ENCODE data around the gene CTNNA3. TPM values are rescaled to one million over a fixed set of nuclear protein-coding genes. Genes with fewer than 3 reads are reported as not detected.

CTNNA3 gene
- total and polyA plus RNA-seq, 2 donors (not counting 3 experiments of a cell fraction or from before 2014, with no cell fraction given) = not detected

DNA sequence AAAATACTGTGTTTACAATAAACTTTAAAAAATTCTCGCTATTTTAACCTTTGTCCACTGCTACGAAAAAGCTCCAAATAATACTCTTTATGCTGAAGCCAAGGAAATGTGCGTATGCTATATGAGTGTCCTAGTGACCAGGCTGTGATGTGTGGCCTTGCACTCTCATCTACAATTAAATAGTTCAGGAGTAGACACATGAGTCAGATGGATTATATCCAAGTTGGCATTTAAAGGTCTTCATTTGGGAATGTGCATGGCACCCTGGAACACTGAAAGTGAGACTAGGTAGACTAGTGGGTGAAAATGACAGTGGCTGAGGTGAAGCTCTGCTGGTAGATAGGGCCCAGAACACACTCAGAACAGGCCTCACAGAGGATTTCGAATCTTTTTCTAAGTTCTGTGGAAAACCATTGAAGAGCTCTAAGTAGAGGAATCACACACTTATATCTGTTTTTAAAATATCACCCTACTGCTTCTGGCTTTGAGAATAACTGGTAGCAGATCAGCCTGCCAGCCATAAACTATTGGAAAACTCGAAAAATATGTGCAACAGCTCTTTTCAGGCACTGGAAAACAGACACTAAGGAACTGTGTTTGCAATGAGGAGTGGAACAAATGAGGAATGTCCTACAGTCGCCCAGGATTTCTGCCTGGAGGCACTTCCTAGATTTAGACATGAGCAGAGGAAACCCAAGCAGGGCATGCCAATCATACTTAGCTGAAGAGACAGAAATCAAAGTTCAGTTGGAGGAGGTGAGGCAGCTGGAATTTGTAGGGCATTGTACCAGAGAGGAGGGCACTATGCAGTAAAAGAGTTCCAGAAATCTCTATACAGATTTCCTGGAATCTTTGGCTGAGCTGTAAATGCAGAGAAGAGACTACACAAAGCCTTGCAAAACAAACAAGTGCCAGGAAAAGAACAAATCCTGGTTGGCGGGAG, 1374.0 kb downstream of the CTNNA3 start:
- intact Hi-C loops (cut with micrococcal nuclease) = no loop called here
- Histone ChIP-seq H3K27me3 (ENCODE audit: control insufficient read depth in 2 of 2, insufficient read depth in 2 of 2, low read length in 2 of 2) (no peaks in the 10 kb centered on the region), H3K36me3 (ENCODE audit: control insufficient read depth in 2 of 2, extremely low read depth in 1 of 2, insufficient read depth in 2 of 2, low read length in 2 of 2) (no peaks in the 10 kb centered on the region), H3K9me1 (replicated peaks; ENCODE audit: control insufficient read depth, extremely low read depth, insufficient read depth, low read length) (no peaks in the 10 kb centered on the region), H3K9ac (replicated peaks; ENCODE audit: extremely low read depth, insufficient read depth, low read length) (no peak overlapping the region), H3K79me2 (ENCODE audit: control insufficient read depth, insufficient read depth, low read length) (no peaks in the 10 kb centered on the region), H2AFZ (ENCODE audit: low read depth, low read length) (no peak overlapping the region), H3K9me3 (replicated peaks; ENCODE audit: control insufficient read depth, insufficient read depth, low read length) (no peaks in the 10 kb centered on the region), H3K4me3 (replicated peaks in 1 of 3; ENCODE audit: insufficient read depth in 1 of 3, low read depth in 1 of 3, low read length in 3 of 3) (no peak overlapping the region), H3K4me2 (ENCODE audit: insufficient read depth, low read length) (no peak overlapping the region), H3K27ac (ENCODE audit: insufficient read depth, low read depth, low read length) (no peak overlapping the region), H4K20me1 (replicated peaks; ENCODE audit: control insufficient read depth, extremely low read depth, insufficient read depth, low read length) (no peaks in the 10 kb centered on the region), H3K4me1 (ENCODE audit: control insufficient read depth, extremely low read depth, insufficient read depth, low read length) (no peaks in the 10 kb centered on the region)
- BruUV-seq (replicated peaks) = no TSS peak
- dilution Hi-C loops (cut with MboI; ENCODE audit: extremely low pct_ligation_motif_present, low sequenced_read_pairs) = no loop called here
- ChIA-PET CTCF (no interaction called here), POLR2A (no interaction called here)
- TF ChIP-seq EZH2 (IDR thresholded peaks at IDR 0.05; ENCODE audit: borderline replicate concordance, low read depth, low read length, severe bottlenecking) (no peak), FOS (IDR thresholded peaks at IDR 0.05; ENCODE audit: borderline replicate concordance, insufficient read depth, low read length) (no peak), GATA2 (IDR thresholded peaks at IDR 0.05; ENCODE audit: insufficient read depth, insufficient read length, low read depth, low read length) (no peak), POLR2A (IDR thresholded peaks at IDR 0.05; ENCODE audit: low read depth, low read length) (no peak), MYC (IDR thresholded peaks at IDR 0.05; ENCODE audit: low read depth, low read length) (no peak), JUN (IDR thresholded peaks at IDR 0.05; ENCODE audit: borderline replicate concordance, insufficient read depth, insufficient read length, low read depth) (no peak), POLR2AphosphoS5 (IDR thresholded peaks at IDR 0.05; ENCODE audit: insufficient read depth, low read depth, low read length) (no peak)
- TF ChIP-seq, protein P1, sequence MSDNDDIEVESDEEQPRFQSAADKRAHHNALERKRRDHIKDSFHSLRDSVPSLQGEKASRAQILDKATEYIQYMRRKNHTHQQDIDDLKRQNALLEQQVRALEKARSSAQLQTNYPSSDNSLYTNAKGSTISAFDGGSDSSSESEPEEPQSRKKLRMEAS (IDR thresholded peaks at IDR 0.05; ENCODE audit: insufficient read depth, insufficient read length) = no peak
- TF ChIP-seq, protein P2, sequence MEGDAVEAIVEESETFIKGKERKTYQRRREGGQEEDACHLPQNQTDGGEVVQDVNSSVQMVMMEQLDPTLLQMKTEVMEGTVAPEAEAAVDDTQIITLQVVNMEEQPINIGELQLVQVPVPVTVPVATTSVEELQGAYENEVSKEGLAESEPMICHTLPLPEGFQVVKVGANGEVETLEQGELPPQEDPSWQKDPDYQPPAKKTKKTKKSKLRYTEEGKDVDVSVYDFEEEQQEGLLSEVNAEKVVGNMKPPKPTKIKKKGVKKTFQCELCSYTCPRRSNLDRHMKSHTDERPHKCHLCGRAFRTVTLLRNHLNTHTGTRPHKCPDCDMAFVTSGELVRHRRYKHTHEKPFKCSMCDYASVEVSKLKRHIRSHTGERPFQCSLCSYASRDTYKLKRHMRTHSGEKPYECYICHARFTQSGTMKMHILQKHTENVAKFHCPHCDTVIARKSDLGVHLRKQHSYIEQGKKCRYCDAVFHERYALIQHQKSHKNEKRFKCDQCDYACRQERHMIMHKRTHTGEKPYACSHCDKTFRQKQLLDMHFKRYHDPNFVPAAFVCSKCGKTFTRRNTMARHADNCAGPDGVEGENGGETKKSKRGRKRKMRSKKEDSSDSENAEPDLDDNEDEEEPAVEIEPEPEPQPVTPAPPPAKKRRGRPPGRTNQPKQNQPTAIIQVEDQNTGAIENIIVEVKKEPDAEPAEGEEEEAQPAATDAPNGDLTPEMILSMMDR (IDR thresholded peaks at IDR 0.05; ENCODE audit: extremely low read depth in 1 of 2, insufficient read depth in 1 of 2, low read depth in 1 of 2, low read length in 2 of 2) = no peak
- DNase-seq (ENCODE audit: low read depth, low spot score) (no peak), FAIRE-seq (no peak)
